ENCODE data around the gene RWDD2A.
A peak's percentile ranks its signal among the peaks of the same experiment; 100 is the strongest.
"Not testable (repeated sequence)": the region's sequence is repeated elsewhere in the genome, so short reads cannot be mapped to it uniquely, and the experiment has no call there.

Gene RWDD2A

GRCh38 chr6:83192871-83193746 is at the start of gene RWDD2A, which contains the start of gene PGM3:
Gene RWDD2A (plus strand): TSS chr6:83193357. CDS start chr6:83194452, 1,095 bp downstream.
Gene PGM3 (minus strand): TSS chr6:83193265. CDS start chr6:83191012, 2,253 bp downstream.
- DNase-seq = peak; percentile 89 to 90

GRCh38 chr6:83151114-83151513 is 42.0 kb upstream of the RWDD2A start:
- no peak for DNase-seq

- no peak for DNase-seq
These were observed 40.2 kb upstream of the RWDD2A start for GRCh38 chr6:83152913-83153312.

- no peak for DNase-seq
These were observed 39.2 kb upstream of the RWDD2A start for GRCh38 chr6:83153883-83154521.

GRCh38 chr6:83155794-83156193 is 37.4 kb upstream of the RWDD2A start:
- no peak for DNase-seq

- no peak for DNase-seq
These were observed 33.0 kb upstream of the RWDD2A start for GRCh38 chr6:83160167-83160566.

GRCh38 chr6:83167726-83168278 is 25.4 kb upstream of the RWDD2A start:
- no peak for DNase-seq

- no peak for DNase-seq
These were observed 24.6 kb upstream of the RWDD2A start for GRCh38 chr6:83168556-83168955.

GRCh38 chr6:83169106-83169505 is 24.1 kb upstream of the RWDD2A start:
- no peak for DNase-seq

GRCh38 chr6:83169511-83169910 is 23.6 kb upstream of the RWDD2A start:
- DNase-seq = no peak

- DNase-seq = no peak
These were observed 16.9 kb upstream of the RWDD2A start for GRCh38 chr6:83176246-83176645.

- DNase-seq = no peak
These were observed 12.7 kb upstream of the RWDD2A start for GRCh38 chr6:83180426-83180950.

- no peak for DNase-seq
These were observed 11.0 kb upstream of the RWDD2A start for GRCh38 chr6:83182114-83182513.

- DNase-seq = no peak
These were observed 9.9 kb upstream of the RWDD2A start for GRCh38 chr6:83183082-83183828.

GRCh38 chr6:83185096-83185495 is 8.1 kb upstream of the RWDD2A start:
- DNase-seq = no peak

- no peak for DNase-seq
These were observed 4.7 kb upstream of the RWDD2A start for GRCh38 chr6:83188501-83188900.

- DNase-seq = no peak
These were observed 2.5 kb upstream of the RWDD2A start for GRCh38 chr6:83190626-83191025.

- not testable (repeated sequence) for DNase-seq
These were observed 1.2 kb upstream of the RWDD2A start for GRCh38 chr6:83191974-83192373.

- no peak for DNase-seq
These were observed 701 bp upstream of the RWDD2A start for GRCh38 chr6:83192456-83192855.

GRCh38 chr6:83193747-83194566 is 800 bp downstream of the RWDD2A start:
- DNase-seq = peak in 1 of 2 donors; percentile 54

GRCh38 chr6:83198486-83199172 is 5.5 kb downstream of the RWDD2A start:
- DNase-seq = no peak
